Subcutaneous adipose tissue (tissue), 4 donors: ENCODE results near the gene SH3TC2. TPM values are rescaled to one million over a fixed set of nuclear protein-coding genes. Genes with fewer than 3 reads are reported as not detected.

ENCODE experiments used
- total RNA-seq, 4 donors: library from RNA; depleted of rRNA; stranded (reverse); fragments of >200 nt; gene quantifications; one replicate each; pipeline ENCODE4 v1.1.0, GENCODE V29; 2016
- TF ChIP-seq, protein P1 (sequence below): fragments of 450-650 bp; IDR thresholded peaks from one replicate; pipeline ENCODE4 v1.5.1; 2016; ENCODE audit warnings: low read depth, mild to moderate bottlenecking, control low read depth, antibody characterized with exemption, moderate library complexity

SH3TC2 gene
- total RNA-seq, 4 donors from 2014 or later: 0.33 to 2.4 (median 0.44) TPM; not detected in 1

DNA sequence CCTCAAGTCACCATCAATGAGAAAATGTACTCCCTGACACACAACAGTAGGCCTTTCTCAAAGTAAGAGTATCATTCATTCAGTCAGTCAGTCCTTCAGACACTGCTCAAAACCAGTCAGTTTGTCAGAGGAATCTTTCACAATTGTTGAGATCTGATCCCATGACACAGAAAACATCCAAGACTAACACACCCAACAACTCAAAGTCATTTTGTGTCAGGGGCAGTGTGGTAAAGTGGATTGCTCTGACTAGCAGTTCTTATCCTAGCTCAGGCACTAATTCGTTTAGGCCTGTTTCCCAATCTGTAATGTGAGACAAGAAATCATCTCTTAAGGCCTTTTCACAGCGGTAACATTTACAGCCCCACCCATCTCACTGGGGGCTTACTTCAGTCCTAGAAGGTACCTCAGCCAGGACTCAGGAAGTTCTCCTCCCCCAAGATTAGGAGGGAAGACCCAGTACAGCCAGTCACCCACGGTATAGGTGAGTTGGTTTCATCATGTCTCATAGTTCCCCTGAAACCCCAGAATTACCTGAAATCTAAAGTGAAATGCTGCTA lies 31.9 kb downstream of the SH3TC2 start:
- TF ChIP-seq, protein P1, sequence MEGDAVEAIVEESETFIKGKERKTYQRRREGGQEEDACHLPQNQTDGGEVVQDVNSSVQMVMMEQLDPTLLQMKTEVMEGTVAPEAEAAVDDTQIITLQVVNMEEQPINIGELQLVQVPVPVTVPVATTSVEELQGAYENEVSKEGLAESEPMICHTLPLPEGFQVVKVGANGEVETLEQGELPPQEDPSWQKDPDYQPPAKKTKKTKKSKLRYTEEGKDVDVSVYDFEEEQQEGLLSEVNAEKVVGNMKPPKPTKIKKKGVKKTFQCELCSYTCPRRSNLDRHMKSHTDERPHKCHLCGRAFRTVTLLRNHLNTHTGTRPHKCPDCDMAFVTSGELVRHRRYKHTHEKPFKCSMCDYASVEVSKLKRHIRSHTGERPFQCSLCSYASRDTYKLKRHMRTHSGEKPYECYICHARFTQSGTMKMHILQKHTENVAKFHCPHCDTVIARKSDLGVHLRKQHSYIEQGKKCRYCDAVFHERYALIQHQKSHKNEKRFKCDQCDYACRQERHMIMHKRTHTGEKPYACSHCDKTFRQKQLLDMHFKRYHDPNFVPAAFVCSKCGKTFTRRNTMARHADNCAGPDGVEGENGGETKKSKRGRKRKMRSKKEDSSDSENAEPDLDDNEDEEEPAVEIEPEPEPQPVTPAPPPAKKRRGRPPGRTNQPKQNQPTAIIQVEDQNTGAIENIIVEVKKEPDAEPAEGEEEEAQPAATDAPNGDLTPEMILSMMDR: no peak

DNA sequence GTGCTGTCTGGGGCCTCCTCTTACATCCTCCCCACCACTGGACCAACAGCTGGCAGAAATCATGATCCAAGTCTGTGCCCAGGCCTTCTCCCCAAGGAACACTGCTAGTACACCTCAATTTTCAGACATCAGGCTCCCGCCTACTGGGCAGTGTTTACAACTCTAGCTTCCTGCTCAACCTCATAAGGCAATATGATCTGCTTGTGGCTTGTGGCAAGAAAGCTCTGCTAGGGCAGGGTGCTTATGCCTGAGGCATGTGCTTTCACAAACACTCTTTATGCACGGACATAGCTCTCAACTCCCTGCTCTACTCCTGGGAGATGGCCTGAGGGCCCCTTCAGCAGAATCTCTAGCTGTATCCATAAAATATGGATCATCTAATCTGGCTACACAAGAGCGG lies 32.5 kb downstream of the SH3TC2 start:
- TF ChIP-seq, protein P1: no peak

DNA sequence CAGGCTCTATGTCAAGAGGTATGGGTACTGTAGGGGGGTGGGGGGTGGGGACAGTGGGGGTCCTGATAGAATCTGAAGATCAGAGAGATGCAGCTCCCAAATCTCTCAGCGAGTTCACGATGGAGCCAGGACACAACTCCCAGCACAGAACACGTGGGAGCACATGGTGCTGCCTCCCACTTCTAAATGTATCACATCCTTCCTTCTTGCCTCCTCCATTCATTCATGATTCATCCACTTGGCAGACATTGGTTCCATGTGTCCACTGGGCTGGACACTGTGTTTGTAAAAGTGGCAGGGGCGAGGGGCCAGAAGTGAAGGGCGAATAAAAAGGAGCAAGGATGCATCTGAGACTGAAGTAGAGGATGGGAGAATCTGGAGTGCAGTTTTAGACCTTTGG lies 33.9 kb downstream of the SH3TC2 start:
- TF ChIP-seq, protein P1: no peak

DNA sequence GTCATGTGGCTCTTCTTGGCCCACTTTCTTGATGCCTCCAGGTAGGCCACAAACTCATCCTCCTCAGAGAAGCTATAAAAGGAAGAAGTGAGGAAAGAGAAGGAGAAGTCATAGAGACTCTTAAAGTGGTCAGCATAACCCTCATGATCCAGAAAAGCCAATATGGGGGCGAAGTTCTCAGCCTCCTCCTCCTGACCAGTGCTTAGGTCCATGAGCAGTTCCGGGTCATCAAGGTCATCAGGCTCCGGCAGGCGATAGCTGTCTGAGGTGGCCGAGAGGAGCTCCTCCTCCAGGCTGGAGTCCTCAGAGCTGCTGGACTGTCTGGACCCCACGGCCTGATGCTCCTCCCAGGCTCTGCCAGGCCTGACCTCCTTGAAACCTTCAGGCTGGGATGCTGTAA lies 34.7 kb downstream of the SH3TC2 start:
- TF ChIP-seq, protein P1: no peak

DNA sequence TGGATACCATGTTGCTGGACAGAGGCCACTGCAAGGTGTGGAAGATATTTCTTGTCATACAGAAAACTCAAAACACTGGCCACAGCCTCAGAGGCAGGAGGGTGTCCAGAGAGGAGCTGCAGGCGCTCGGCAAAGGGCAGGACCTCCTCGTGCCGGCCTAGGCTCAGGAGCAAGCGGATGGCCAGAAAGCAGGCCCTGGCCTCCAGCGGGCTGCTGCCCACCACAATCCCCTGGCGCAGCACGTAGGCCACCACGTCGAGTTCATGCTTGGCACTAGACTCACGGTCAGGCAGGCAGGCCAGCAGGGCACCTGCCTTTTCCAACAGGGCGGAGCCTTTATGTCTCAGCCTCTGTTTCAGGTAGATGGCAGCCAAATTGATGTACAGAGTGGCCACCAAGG lies 35.2 kb downstream of the SH3TC2 start:
- TF ChIP-seq, protein P1: no peak

DNA sequence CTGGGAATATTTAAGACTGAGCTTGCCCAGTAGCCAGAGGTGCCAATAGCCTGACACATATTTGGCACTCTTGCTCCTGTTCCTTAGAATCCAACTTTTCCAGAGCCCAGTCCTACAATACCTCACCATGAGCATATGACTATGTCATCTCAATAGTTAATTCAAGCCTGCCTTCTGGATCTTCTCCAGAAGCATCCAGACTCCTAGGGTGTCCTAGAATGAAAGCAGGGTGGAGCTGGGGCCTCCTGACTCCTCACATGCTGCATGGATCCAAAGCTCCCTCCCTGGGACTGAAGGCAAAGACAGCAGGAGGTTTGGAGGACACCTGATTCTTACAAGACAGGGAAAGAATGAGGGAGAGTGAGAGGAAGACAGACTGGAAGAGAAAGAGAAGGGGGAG lies 37.9 kb downstream of the SH3TC2 start:
- TF ChIP-seq, protein P1: no peak

DNA sequence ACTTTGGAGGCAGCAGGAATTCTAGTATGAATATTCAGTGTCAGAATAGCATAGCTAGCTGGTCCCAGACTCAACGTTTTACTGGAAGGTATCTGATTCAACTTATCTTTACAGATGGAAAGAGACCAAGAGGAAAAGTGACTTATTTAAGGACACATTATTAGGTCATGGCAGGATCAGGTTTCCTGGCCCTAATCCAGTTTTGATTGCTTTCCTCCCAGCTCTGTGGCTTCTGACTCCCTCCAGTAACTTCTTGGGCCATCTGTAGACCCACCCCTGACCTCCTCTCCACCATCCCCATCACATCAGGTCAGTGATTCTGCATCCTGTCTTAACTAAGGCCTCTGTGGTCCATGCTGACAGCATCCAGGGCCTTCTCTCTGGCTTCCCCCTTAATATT lies 38.4 kb downstream of the SH3TC2 start:
- TF ChIP-seq, protein P1: no peak
